Panc1 (cell line): ENCODE measurements around the gene ARHGEF17. TPM values are rescaled to one million over a fixed set of nuclear protein-coding genes. Genes with fewer than 3 reads are reported as not detected.
A peak's percentile ranks its signal among the peaks of the same experiment; 100 is the strongest.

Experiments used
- ATAC-seq: fragments of 200-7000 bp; cut with Tn5 transposase; 2 replicates; pipeline ENCODE4 v1.9.1; 2020; ENCODE audit warnings: mild to moderate bottlenecking, moderate library complexity
- BruUV-seq: library from RNA; stranded (reverse); fragments of 400-500 nt; replicated peaks from 2 replicates; lab custom pipeline; 2021; lab: Mats Ljungman, UMichigan
- CTCF ChIA-PET: fragments of 300-600 bp; sonication (Branson Sonifier 250); formaldehyde crosslinking; loops from one replicate; lab custom pipeline; 2022; ENCODE audit warnings: antibody characterized with exemption; lab: Charles Lee
- POLR2A ChIA-PET: fragments of 300-600 bp; sonication (Branson Sonifier 250); formaldehyde crosslinking; loops from one replicate; lab custom pipeline; 2022; ENCODE audit warnings: antibody characterized with exemption; lab: Charles Lee
- DNase-seq: peaks from one replicate; pipeline ENCODE4 v3.0.0-alpha.2; 2010; ENCODE audit warnings: low read depth, low spot score
- H3K27ac ChIP-seq: 2 replicates; pipeline ENCODE4 v1.5.1; 2011; ENCODE audit warnings: mild to moderate bottlenecking, low read length, inconsistent platforms
- H3K27me3 ChIP-seq: fragments of 200-500 bp; sonication (Bioruptor generic); 2 replicates; pipeline ENCODE4 v1.6.0; 2014; ENCODE audit warnings: low read length, inconsistent platforms; ENCODE audit not compliant: control insufficient read depth, insufficient read depth
- H3K36me3 ChIP-seq: fragments of 200-500 bp; sonication (Bioruptor generic); 2 replicates; pipeline ENCODE4 v1.5.1; 2014; ENCODE audit warnings: inconsistent platforms, mild to moderate bottlenecking, low read length, moderate library complexity; ENCODE audit not compliant: control insufficient read depth, insufficient read depth
- H3K4me1 ChIP-seq: 2 replicates; pipeline ENCODE4 v1.5.1; 2011; ENCODE audit warnings: inconsistent platforms, mild to moderate bottlenecking, low read length, moderate library complexity; ENCODE audit not compliant: control insufficient read depth, insufficient read depth
- H3K4me3 ChIP-seq, 2 experiments: 2 replicates each; pipeline ENCODE4 v1.5.1; 2011 to 2012; ENCODE audit warnings: low read depth in 2 of 2, low read length in 2 of 2, mild to moderate bottlenecking in 2 of 2, inconsistent platforms in 1 of 2, moderate library complexity in 1 of 2
- H3K9me3 ChIP-seq: fragments of 200-500 bp; sonication (Bioruptor generic); 2 replicates; pipeline ENCODE4 v1.5.1; 2014; ENCODE audit warnings: low read depth, mild to moderate bottlenecking, inconsistent platforms, low read length, moderate library complexity; ENCODE audit not compliant: control insufficient read depth, insufficient read depth
- CTCF ChIP-seq: fragments of 450-650 bp; IDR thresholded peaks from 2 replicates; pipeline ENCODE4 v1.5.1; 2017; ENCODE audit warnings: mild to moderate bottlenecking
- POLR2AphosphoS5 ChIP-seq: IDR thresholded peaks from 2 replicates; pipeline ENCODE4 v1.6.1; 2012; ENCODE audit warnings: mild to moderate bottlenecking, low read depth, low read length, moderate library complexity
- REST ChIP-seq, 2 experiments: IDR thresholded peaks; 2 replicates each; pipeline ENCODE4 v1.6.1; 2011 to 2012; ENCODE audit warnings: low read depth in 2 of 2, control low read depth in 1 of 2, low read length in 1 of 2, mild to moderate bottlenecking in 1 of 2, moderate library complexity in 1 of 2; ENCODE audit not compliant: insufficient read depth in 1 of 2
- SIN3A ChIP-seq: IDR thresholded peaks from 2 replicates; pipeline ENCODE4 v1.6.1; 2012; ENCODE audit warnings: low read depth, mild to moderate bottlenecking, low read length, moderate library complexity, borderline replicate concordance; ENCODE audit not compliant: insufficient read depth
- TCF7L2 ChIP-seq: IDR thresholded peaks from 2 replicates; pipeline ENCODE4 v1.6.1; 2011; ENCODE audit warnings: mild to moderate bottlenecking, low read depth, low read length, inconsistent platforms
- in situ Hi-C: cut with HindIII; loops from 2 replicates; pipeline ENCODE4 v1.10.0; 2016; ENCODE audit warnings: low sequenced_read_pairs, low pct_unique_long_range_greater_than_20kb
- intact Hi-C: fragments of 100-400 bp; cut with micrococcal nuclease; formaldehyde crosslinking; loops from one replicate; pipeline ENCODE4 v1.10.0; 2022; ENCODE audit not compliant: unreplicated experiment
- total RNA-seq: library from RNA; stranded (reverse); gene quantifications from one replicate; pipeline ENCODE4 v1.2.1, GENCODE V29; 2021; ENCODE audit not compliant: unreplicated experiment

The ARHGEF17 gene
- total RNA-seq, 1 experiment from 2014 or later: 43.2 TPM

GRCh38 chr11:73358071-73358470 is 50.0 kb downstream of the ARHGEF17 start:
- ATAC-seq (no peak), DNase-seq (no peak)
- no peak overlapping the region for H3K4me3 ChIP-seq
- H3K27me3 ChIP-seq: no peaks in the 10 kb centered on the region
- in situ Hi-C loops (no loop called here), intact Hi-C loops (no loop called here)
- H3K27ac ChIP-seq: no peak overlapping the region
- ChIA-PET CTCF (interaction anchor here (0.7 to 0.8 kb wide), 2 partner anchors 51 to 316 kb away, joined by 3 to 4 read pairs; no protein-coding TSS in a partner anchor), POLR2A (interaction anchor here (0.6 to 0.7 kb wide), 3 partner anchors 9 to 43 kb away, joined by 4 to 10 read pairs (median 6); no protein-coding TSS in a partner anchor)
- H3K4me1 ChIP-seq: no peaks in the 10 kb centered on the region
- no peak for TF ChIP-seq SIN3A
- BruUV-seq: no TSS peak
- no peaks in the 10 kb centered on the region for H3K36me3 ChIP-seq
- no peaks in the 10 kb centered on the region for H3K9me3 ChIP-seq

GRCh38 chr11:73359341-73359740 is 51.3 kb downstream of the ARHGEF17 start:
- no TSS peak for BruUV-seq
- POLR2A ChIA-PET: no interaction called here
- Histone ChIP-seq H3K27ac (no peak overlapping the region), H3K9me3 (no peaks in the 10 kb centered on the region), H3K27me3 (no peaks in the 10 kb centered on the region), H3K36me3 (no peaks in the 10 kb centered on the region), H3K4me3 (no peak overlapping the region), H3K4me1 (no peaks in the 10 kb centered on the region)
- CTCF ChIA-PET: interaction anchor here (0.6 to 1.6 kb wide), 4 partner anchors 8 to 34 kb away, joined by 3 to 18 read pairs (median 6); partner anchors contain the start of gene RELT
- TF ChIP-seq REST (IDR thresholded peaks at IDR 0.05; ENCODE audit: insufficient read depth in 1 of 2, low read depth in 2 of 2, low read length in 1 of 2) (no peak), POLR2AphosphoS5 (no peak), CTCF (no peak), TCF7L2 (no peak), SIN3A (no peak)
- DNase-seq: no peak
- intact Hi-C loops (no loop called here), in situ Hi-C loops (no loop called here)
- ATAC-seq: 0 out of 2 replicates have a peak, but pooled peaks have one; percentile 21
